GM18526 (cell line): ENCODE data around the gene EPHA6.

ENCODE experiments used
- POLR2A ChIP-seq: IDR thresholded peaks from 3 replicates; pipeline ENCODE4 v1.6.1; 2011; ENCODE audit not compliant: insufficient read length; ENCODE audit errors: extremely low read depth

The EPHA6 gene

DNA sequence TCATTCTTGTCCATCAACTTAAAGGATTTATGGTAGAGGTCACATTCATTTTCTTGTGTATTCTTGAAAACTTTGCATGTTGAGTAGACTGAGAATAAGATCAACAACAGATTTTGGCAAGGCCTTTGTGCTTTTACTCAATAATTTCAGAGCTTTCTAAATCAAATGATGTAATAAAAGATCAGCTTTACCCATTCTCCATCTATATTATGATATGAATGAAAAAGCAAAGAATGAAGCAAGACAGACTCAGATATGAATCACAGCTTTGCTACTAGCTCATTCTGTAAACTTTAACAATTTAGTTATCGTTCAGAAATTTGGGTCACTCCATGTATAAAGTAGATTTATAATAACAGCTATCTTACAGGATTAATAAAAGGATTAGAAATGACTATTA, 674.3 kb downstream of the EPHA6 start:
- no peak for TF ChIP-seq POLR2A

GRCh38 chr3:97495896-97496295, 681.5 kb downstream of the EPHA6 start:
- TF ChIP-seq POLR2A, result no peak

GRCh38 chr3:97497138-97497537, 682.7 kb downstream of the EPHA6 start:
- TF ChIP-seq POLR2A, result no peak

- no peak for TF ChIP-seq POLR2A
These were observed 690.1 kb downstream of the EPHA6 start for GRCh38 chr3:97504463-97504862.

DNA sequence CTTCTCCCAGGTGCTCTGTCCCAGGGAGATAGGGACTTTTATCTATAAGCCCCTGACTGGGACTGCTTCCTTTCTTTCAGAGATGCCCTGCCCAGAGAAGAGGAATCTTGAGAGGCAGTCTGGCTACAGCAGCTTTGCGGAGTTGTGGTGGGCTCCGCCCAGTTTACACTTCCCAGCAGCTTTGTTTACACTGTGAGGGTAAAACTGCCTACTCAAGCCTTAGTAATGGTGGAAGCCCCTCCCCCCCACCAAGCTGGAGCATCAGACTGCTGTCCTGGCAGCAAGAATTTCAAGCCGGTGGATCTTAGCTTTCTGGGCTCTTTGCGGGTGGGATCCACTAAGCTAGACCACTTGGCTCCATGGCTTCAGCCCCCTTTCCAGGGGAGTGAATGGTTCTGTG, 696.4 kb downstream of the EPHA6 start:
- no peak for TF ChIP-seq POLR2A

GRCh38 chr3:97515076-97515475, 700.7 kb downstream of the EPHA6 start:
- TF ChIP-seq POLR2A, result no peak

DNA sequence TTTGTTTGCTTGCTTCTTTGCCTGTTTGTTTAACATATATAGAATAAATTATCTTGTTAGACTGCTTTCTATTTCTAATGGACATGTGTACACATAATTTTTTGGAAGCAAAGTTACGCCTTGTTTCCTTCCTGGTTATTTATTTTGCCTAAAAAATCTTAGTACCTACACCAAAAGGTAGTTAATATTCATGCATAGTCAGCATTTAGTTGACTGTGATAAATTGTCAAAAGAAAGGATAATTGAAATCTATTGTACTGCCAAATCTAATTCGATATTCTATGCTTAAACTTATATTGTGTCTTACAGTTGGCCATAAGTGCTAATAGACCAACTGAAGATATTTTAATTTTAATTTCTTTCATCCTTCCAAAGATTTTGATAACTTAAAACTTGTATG, 716.3 kb downstream of the EPHA6 start:
- no peak for TF ChIP-seq POLR2A

DNA sequence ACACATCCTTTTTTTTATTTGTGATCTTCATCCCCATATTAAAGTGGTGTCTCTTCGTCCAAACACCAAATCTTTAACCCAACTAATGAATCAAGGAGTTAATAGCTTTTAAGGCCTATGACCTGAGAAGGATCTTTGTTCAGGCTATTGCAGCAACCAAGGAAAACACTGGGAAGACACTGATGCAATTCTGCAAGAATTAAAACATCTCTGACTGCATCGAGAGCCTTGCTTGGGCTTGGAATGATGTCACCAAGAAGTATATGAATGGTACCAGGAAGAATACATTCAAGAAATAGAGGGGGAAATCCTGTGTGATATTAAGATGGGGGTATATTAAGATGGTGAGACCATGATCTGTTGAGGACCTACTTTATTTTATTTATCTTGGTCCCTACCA, 736.0 kb downstream of the EPHA6 start:
- no peak for TF ChIP-seq POLR2A

- no peak for TF ChIP-seq POLR2A
These were observed 737.8 kb downstream of the EPHA6 start for GRCh38 chr3:97552186-97552585.

DNA sequence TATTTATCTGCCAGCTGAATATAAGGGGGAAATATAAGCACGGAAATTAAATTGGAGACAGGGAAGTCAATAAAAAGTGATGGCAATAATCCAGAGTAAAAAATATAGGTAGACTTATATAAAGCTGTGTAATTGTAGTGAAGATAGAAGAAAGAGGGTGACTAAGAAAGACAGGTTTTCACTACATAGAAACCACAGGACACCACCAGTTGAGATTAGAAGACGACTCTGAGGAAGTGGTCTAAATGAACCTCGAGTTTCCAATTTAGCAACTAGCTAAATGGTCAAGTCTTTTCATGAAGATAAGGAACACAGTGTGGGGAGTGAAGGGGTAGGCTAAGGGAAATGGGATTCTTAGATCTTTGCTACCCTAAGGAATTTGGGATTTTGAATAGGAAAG, 761.3 kb downstream of the EPHA6 start:
- TF ChIP-seq POLR2A, result no peak

GRCh38 chr3:97576221-97576620, 761.8 kb downstream of the EPHA6 start:
- TF ChIP-seq POLR2A, result no peak

DNA sequence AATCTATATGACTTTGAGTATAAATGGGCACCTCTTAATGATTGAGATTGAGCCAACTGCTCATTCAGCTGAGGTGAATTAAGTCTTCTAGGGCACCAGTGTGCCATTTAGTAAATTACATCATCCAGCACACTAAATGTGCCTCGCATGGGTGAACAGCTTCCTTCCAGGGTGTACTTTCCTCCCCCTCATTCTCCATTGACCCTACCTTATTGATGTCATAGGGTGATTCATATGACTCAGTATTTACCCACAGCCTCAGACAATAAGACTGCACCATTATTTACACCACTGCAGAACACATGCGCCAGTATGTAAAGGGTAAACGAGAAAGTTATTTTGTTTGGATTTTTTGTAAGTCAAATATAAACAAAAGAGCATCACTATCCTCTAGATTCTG, 765.0 kb downstream of the EPHA6 start:
- no peak for TF ChIP-seq POLR2A

GRCh38 chr3:97610626-97611025, 796.2 kb downstream of the EPHA6 start:
- TF ChIP-seq POLR2A, result no peak

DNA sequence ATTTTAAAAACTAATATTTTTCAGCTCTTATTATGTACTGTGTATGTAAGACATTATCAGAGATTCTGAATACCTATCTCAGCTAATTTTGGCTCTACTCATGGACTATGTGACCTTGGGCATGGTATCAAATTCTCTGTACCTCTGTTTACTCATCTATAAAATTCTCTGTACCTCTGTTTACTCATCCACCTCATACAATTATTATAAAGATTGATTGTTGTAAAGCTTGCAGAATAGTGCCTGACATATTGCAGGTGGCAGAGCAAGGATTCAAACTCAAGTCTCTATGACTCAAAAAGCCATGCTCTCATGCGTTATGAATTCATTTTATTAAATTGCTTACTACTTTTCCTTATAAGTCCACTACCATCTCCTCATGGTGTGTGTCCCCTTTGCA, 798.2 kb downstream of the EPHA6 start:
- no peak for TF ChIP-seq POLR2A

GRCh38 chr3:97613139-97613538, 798.7 kb downstream of the EPHA6 start:
- TF ChIP-seq POLR2A, result no peak

DNA sequence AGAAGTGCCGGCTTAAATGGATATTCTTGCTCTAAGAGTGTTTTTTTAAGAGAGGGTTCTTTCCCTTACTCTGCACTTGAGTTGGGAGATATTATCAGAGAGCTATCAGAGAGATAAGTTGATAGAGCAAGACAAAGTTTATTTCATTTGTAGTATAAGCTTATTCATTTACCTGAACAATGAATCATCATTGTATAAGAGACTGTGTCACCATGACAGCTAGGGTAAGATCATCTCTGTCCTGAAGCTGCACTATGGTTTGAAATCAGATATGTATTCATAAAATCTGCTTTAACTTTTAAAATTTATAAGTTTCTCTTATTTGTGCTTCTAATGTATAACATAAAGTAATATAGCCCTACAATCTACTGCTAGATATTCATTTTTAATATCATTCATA, 822.1 kb downstream of the EPHA6 start:
- TF ChIP-seq POLR2A, result no peak

DNA sequence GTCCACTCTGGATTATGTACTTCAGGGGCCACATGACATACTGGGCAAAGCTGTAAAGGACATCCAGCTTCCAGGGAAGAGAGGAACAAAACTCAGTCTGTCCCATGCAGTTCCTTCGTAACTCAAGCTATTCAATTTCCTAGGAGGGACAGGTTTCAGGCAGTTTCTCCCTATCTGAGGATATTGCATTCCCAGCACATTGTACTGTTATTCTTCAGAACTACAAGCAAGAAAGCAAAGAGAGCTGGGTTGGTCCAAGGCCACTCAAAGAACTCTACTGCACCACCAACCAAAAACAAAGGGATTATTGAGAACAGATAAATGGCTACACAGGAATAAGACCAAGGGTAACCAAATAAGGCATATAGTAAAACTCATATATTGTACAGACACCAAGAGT, 832.5 kb downstream of the EPHA6 start:
- no peak for TF ChIP-seq POLR2A

GRCh38 chr3:97647441-97647982, 833.1 kb downstream of the EPHA6 start:
- TF ChIP-seq POLR2A, result no peak

GRCh38 chr3:97655971-97656370, 841.6 kb downstream of the EPHA6 start:
- TF ChIP-seq POLR2A, result no peak

GRCh38 chr3:97656638-97657037, 842.2 kb downstream of the EPHA6 start:
- TF ChIP-seq POLR2A, result no peak
